PC-3 (cell line): ENCODE data around the gene CHL1.

Source experiments
- EZH2phosphoT487 ChIP-seq: fragments of 300-600 bp; sonication (generic); IDR thresholded peaks from 2 replicates; pipeline ENCODE4 v1.6.1; 2018; ENCODE audit warnings: mild to moderate bottlenecking, antibody characterized with exemption, low read length, borderline replicate concordance
- TF ChIP-seq, protein P1 (sequence below): fragments of 300-600 bp; sonication (generic); conservative IDR thresholded peaks from 2 replicates; pipeline ENCODE4 v1.5.1; 2017; ENCODE audit warnings: antibody characterized with exemption, low read depth, mild to moderate bottlenecking, low read length

DNA sequence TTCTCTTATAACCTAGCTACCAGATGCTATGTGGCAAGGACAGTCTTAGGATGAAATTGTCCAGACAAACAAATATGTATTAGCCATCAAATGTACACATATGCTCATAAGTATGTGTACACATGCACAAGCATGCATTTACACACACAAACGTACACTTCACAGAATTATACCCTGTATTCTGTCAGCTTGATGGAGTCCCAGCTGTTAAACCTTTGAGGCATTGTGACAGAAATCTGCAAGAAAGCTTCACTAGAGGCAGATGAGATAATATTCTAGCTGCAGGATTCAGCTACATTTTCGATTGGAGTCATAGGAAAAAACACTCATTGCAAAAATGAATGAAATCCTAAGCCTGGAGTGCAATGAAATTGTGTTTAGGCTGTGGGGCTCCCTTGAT lies 110.6 kb downstream of the CHL1 start:
- no peak for TF ChIP-seq EZH2phosphoT487
- TF ChIP-seq, protein P1, sequence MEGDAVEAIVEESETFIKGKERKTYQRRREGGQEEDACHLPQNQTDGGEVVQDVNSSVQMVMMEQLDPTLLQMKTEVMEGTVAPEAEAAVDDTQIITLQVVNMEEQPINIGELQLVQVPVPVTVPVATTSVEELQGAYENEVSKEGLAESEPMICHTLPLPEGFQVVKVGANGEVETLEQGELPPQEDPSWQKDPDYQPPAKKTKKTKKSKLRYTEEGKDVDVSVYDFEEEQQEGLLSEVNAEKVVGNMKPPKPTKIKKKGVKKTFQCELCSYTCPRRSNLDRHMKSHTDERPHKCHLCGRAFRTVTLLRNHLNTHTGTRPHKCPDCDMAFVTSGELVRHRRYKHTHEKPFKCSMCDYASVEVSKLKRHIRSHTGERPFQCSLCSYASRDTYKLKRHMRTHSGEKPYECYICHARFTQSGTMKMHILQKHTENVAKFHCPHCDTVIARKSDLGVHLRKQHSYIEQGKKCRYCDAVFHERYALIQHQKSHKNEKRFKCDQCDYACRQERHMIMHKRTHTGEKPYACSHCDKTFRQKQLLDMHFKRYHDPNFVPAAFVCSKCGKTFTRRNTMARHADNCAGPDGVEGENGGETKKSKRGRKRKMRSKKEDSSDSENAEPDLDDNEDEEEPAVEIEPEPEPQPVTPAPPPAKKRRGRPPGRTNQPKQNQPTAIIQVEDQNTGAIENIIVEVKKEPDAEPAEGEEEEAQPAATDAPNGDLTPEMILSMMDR, result no peak
